HEK293 (cell line): ENCODE measurements around the gene RAB22A.

ENCODE experiments used
- KLF16 ChIP-seq: fragments of 450-650 bp; formaldehyde crosslinking; IDR thresholded peaks from 2 replicates; pipeline ENCODE4 v1.5.1; 2017; ENCODE audit warnings: missing biosample characterization, missing genetic modification characterization
- MYNN ChIP-seq: fragments of 450-650 bp; formaldehyde crosslinking; IDR thresholded peaks from 2 replicates; pipeline ENCODE4 v1.5.1; 2016; ENCODE audit warnings: missing biosample characterization, missing genetic modification characterization, borderline replicate concordance
- SALL2 ChIP-seq: fragments of 450-650 bp; formaldehyde crosslinking; IDR thresholded peaks from 2 replicates; pipeline ENCODE4 v1.5.0; 2017; ENCODE audit warnings: missing biosample characterization, mild to moderate bottlenecking, missing genetic modification characterization, borderline replicate concordance
- SCRT1 ChIP-seq: fragments of 450-650 bp; formaldehyde crosslinking; IDR thresholded peaks from 2 replicates; pipeline ENCODE4 v1.5.1; 2016; ENCODE audit warnings: missing biosample characterization, missing genetic modification characterization, borderline replicate concordance
- YY1 ChIP-seq: fragments of 450-650 bp; formaldehyde crosslinking; IDR thresholded peaks from 2 replicates; pipeline ENCODE4 v1.5.1; 2018; ENCODE audit warnings: missing biosample characterization, missing genetic modification characterization
- ZNF280D ChIP-seq: fragments of 450-650 bp; formaldehyde crosslinking; IDR thresholded peaks from 2 replicates; pipeline ENCODE4 v1.5.1; 2016; ENCODE audit warnings: missing biosample characterization, missing genetic modification characterization
- ZNF768 ChIP-seq: fragments of 450-650 bp; formaldehyde crosslinking; IDR thresholded peaks from 2 replicates; pipeline ENCODE4 v1.5.1; 2018; ENCODE audit warnings: missing biosample characterization, mild to moderate bottlenecking, missing genetic modification characterization
- TF ChIP-seq, protein P1 (sequence below): fragments of 450-650 bp; formaldehyde crosslinking; IDR thresholded peaks from 2 replicates; pipeline ENCODE4 v1.5.1; 2016; ENCODE audit warnings: missing biosample characterization, missing genetic modification characterization

- TF ChIP-seq, protein P1, sequence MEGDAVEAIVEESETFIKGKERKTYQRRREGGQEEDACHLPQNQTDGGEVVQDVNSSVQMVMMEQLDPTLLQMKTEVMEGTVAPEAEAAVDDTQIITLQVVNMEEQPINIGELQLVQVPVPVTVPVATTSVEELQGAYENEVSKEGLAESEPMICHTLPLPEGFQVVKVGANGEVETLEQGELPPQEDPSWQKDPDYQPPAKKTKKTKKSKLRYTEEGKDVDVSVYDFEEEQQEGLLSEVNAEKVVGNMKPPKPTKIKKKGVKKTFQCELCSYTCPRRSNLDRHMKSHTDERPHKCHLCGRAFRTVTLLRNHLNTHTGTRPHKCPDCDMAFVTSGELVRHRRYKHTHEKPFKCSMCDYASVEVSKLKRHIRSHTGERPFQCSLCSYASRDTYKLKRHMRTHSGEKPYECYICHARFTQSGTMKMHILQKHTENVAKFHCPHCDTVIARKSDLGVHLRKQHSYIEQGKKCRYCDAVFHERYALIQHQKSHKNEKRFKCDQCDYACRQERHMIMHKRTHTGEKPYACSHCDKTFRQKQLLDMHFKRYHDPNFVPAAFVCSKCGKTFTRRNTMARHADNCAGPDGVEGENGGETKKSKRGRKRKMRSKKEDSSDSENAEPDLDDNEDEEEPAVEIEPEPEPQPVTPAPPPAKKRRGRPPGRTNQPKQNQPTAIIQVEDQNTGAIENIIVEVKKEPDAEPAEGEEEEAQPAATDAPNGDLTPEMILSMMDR (tag by site-specific recombination), result no peak
- TF ChIP-seq SCRT1 (no peak), KLF16 (no peak), SALL2 (tag by site-specific recombination) (no peak), ZNF280D (tag by site-specific recombination) (no peak), ZNF768 (no peak), MYNN (tag by site-specific recombination) (no peak), YY1 (tag by site-specific recombination) (no peak)
These were observed 65.6 kb downstream of the RAB22A start for GRCh38 chr20:58374906-58375758.
